Measurements from ENCODE around the gene RTN4RL1.

DNA sequence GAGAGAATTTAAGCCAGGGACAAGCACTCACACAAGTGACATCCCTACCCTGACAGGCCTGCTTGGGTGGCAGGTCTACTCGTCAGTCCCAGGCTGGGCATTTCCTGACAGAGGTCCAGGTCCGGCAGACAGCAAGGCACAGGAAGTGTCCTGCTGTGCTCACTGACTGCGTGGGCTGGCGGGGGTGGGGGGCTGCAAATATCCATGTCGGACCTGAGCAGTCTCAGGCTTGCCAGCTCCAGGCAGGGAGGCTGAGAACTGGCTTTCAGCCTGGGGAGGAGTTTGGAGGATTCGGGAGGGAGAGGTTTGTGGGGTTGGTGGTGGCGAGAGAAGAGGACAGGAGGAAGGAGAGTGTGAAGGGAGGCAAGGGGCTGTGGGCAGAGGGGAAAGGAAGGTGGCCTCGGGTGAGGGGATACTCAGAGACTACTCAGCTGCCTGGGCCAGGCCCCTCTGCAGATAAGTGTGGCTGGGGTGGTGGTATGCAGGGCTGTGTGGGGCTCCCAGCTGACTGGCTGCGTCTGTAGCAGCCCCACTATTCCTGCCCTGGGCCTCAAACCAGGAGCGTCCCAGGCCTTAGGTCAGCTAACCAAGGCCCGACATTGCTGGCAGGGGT is 37.5 kb upstream of the RTN4RL1 start:
- TF ChIP-seq, protein P1, sequence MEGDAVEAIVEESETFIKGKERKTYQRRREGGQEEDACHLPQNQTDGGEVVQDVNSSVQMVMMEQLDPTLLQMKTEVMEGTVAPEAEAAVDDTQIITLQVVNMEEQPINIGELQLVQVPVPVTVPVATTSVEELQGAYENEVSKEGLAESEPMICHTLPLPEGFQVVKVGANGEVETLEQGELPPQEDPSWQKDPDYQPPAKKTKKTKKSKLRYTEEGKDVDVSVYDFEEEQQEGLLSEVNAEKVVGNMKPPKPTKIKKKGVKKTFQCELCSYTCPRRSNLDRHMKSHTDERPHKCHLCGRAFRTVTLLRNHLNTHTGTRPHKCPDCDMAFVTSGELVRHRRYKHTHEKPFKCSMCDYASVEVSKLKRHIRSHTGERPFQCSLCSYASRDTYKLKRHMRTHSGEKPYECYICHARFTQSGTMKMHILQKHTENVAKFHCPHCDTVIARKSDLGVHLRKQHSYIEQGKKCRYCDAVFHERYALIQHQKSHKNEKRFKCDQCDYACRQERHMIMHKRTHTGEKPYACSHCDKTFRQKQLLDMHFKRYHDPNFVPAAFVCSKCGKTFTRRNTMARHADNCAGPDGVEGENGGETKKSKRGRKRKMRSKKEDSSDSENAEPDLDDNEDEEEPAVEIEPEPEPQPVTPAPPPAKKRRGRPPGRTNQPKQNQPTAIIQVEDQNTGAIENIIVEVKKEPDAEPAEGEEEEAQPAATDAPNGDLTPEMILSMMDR (conservative IDR thresholded peaks at IDR 0.05; ENCODE audit: low read length) = no peak
- TF ChIP-seq EZH2phosphoT487 (IDR thresholded peaks at IDR 0.05; ENCODE audit: borderline replicate concordance) = no peak

All from Loucy (cell line).